OCI-LY3 (cell line): Measurements from ENCODE around the gene ATG3.

Experiments
- EZH2phosphoT487 ChIP-seq: fragments of 200-600 bp; shearing (Covaris generic); IDR thresholded peaks from 2 replicates; pipeline ENCODE4 v1.6.1; 2018; ENCODE audit warnings: antibody characterized with exemption, mixed run types, low read depth
- TF ChIP-seq, protein P1 (sequence below): fragments of 200-600, 300-600 bp; sonication (generic); IDR thresholded peaks from 2 replicates; pipeline ENCODE4 v1.5.1; 2014; ENCODE audit warnings: antibody characterized with exemption, low read length, low read depth

DNA sequence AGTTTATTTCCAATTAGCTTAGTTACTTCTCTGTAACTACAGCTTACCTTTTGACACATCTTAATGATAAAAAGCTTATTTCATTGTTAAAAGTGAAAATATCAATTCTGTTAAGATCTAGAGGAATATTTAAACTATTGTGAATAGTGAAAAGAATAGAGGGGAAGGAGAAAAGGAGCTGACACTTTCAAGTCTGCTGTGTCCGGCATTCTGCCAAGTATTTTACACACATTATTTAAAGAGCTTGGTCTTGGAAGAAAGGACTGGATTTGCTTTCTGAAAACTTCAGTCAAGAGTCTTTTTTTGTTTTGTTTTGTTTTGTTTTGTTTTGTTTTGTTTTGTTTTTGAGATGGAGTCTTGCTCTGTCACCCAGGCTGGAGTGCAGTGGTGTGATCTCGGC lies 44.3 kb upstream of the ATG3 start:
- TF ChIP-seq, protein P1, sequence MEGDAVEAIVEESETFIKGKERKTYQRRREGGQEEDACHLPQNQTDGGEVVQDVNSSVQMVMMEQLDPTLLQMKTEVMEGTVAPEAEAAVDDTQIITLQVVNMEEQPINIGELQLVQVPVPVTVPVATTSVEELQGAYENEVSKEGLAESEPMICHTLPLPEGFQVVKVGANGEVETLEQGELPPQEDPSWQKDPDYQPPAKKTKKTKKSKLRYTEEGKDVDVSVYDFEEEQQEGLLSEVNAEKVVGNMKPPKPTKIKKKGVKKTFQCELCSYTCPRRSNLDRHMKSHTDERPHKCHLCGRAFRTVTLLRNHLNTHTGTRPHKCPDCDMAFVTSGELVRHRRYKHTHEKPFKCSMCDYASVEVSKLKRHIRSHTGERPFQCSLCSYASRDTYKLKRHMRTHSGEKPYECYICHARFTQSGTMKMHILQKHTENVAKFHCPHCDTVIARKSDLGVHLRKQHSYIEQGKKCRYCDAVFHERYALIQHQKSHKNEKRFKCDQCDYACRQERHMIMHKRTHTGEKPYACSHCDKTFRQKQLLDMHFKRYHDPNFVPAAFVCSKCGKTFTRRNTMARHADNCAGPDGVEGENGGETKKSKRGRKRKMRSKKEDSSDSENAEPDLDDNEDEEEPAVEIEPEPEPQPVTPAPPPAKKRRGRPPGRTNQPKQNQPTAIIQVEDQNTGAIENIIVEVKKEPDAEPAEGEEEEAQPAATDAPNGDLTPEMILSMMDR, result no peak
- no peak for TF ChIP-seq EZH2phosphoT487
